SK-N-SH (cell line): ENCODE measurements around the gene RIOK3.

ENCODE experiments used
- GABPA ChIP-seq: IDR thresholded peaks from 2 replicates; pipeline ENCODE4 v1.4.0; 2012; ENCODE audit warnings: low read depth, mild to moderate bottlenecking
- SMC3 ChIP-seq: IDR thresholded peaks from 2 replicates; pipeline ENCODE4 v1.6.1; 2012; ENCODE audit warnings: low read depth, low read length, improper control_type of control experiment

DNA sequence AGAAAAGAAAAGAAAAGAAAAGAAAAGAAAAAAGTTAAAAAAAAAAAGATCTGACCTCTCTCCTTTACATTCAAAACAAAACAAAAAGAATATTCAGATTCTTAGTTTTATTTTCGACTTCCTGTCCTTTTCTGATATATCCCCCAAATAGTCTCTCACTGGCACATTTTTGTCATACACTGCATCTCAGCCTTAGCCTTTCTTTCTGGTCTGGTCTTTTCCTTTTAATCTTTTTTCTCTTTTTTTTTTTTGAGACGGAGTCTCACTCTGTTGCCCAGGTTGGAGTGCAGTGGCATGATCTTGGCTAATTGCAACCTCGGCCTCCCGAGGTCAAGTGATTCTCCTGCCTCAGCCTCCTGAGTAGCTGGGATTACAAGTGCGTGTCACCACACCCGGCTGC lies 1.6 kb upstream of the RIOK3 start:
- TF ChIP-seq GABPA = no peak
- no peak for TF ChIP-seq SMC3
